ENCODE data around the gene RNF11.

DNA sequence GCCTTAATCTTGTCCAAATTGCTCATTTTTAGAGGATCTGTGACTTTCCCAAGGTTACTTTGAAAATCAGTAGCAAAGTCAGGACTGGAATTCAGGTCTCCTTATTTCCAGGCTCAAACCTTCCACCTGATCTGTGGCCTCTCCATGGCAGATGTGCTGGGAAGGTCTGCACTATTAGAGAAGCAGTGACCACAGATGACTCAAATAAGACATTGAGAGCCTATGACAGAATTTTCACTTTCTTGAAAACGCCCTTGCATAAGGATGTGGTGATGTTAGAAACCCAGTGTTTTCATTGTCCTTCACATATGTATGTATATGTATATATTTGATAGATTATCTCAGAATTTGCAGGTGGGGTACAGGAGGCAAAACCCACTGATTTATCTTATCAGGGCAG, 49.0 kb downstream of the RNF11 start:
- no peak for TF ChIP-seq CTCF (IDR thresholded peaks at IDR 0.05; ENCODE audit: borderline replicate concordance, extremely low read depth, low read length, poor library complexity, severe bottlenecking)
- TF ChIP-seq EZH2 (IDR thresholded peaks at IDR 0.05; ENCODE audit: borderline replicate concordance, low read depth, low read length, severe bottlenecking) = no peak

Data from DND-41 (cell line).